Measurements from ENCODE around the gene FAM107B.

GRCh38 chr10:14519785-14520184, 254.9 kb downstream of the FAM107B start:
- TF ChIP-seq FOS (IDR thresholded peaks at IDR 0.05; ENCODE audit: borderline replicate concordance, extremely low read depth, insufficient read length) = no peak
- TF ChIP-seq EGR1 (IDR thresholded peaks at IDR 0.05; ENCODE audit: borderline replicate concordance in 1 of 2, low read depth in 2 of 2, low read length in 2 of 2) = no peak
- TF ChIP-seq, protein P1, sequence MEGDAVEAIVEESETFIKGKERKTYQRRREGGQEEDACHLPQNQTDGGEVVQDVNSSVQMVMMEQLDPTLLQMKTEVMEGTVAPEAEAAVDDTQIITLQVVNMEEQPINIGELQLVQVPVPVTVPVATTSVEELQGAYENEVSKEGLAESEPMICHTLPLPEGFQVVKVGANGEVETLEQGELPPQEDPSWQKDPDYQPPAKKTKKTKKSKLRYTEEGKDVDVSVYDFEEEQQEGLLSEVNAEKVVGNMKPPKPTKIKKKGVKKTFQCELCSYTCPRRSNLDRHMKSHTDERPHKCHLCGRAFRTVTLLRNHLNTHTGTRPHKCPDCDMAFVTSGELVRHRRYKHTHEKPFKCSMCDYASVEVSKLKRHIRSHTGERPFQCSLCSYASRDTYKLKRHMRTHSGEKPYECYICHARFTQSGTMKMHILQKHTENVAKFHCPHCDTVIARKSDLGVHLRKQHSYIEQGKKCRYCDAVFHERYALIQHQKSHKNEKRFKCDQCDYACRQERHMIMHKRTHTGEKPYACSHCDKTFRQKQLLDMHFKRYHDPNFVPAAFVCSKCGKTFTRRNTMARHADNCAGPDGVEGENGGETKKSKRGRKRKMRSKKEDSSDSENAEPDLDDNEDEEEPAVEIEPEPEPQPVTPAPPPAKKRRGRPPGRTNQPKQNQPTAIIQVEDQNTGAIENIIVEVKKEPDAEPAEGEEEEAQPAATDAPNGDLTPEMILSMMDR (IDR thresholded peaks at IDR 0.05 in 2 of 3, conservative IDR thresholded peaks at IDR 0.05 in 1 of 3; ENCODE audit: control insufficient read depth in 2 of 3, extremely low read depth in 1 of 3, insufficient read depth in 1 of 3, low read depth in 3 of 3, low read length in 3 of 3) = no peak
- TF ChIP-seq IRF3 (IDR thresholded peaks at IDR 0.05) = no peak
- TF ChIP-seq, protein P2, sequence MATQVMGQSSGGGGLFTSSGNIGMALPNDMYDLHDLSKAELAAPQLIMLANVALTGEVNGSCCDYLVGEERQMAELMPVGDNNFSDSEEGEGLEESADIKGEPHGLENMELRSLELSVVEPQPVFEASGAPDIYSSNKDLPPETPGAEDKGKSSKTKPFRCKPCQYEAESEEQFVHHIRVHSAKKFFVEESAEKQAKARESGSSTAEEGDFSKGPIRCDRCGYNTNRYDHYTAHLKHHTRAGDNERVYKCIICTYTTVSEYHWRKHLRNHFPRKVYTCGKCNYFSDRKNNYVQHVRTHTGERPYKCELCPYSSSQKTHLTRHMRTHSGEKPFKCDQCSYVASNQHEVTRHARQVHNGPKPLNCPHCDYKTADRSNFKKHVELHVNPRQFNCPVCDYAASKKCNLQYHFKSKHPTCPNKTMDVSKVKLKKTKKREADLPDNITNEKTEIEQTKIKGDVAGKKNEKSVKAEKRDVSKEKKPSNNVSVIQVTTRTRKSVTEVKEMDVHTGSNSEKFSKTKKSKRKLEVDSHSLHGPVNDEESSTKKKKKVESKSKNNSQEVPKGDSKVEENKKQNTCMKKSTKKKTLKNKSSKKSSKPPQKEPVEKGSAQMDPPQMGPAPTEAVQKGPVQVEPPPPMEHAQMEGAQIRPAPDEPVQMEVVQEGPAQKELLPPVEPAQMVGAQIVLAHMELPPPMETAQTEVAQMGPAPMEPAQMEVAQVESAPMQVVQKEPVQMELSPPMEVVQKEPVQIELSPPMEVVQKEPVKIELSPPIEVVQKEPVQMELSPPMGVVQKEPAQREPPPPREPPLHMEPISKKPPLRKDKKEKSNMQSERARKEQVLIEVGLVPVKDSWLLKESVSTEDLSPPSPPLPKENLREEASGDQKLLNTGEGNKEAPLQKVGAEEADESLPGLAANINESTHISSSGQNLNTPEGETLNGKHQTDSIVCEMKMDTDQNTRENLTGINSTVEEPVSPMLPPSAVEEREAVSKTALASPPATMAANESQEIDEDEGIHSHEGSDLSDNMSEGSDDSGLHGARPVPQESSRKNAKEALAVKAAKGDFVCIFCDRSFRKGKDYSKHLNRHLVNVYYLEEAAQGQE (IDR thresholded peaks at IDR 0.05; ENCODE audit: low read depth, low read length) = no peak
- no peak for TF ChIP-seq POLR2A (IDR thresholded peaks at IDR 0.05; ENCODE audit: low read depth, low read length)
- no peak for TF ChIP-seq EP300 (IDR thresholded peaks at IDR 0.05; ENCODE audit: borderline replicate concordance in 1 of 2, control insufficient read depth in 1 of 2, low read depth in 2 of 2, low read length in 2 of 2)
- TF ChIP-seq SP1 (IDR thresholded peaks at IDR 0.05; ENCODE audit: low read depth, low read length) = no peak
- TF ChIP-seq NRF1 (conservative IDR thresholded peaks at IDR 0.05; ENCODE audit: low read depth, low read length) = no peak

Data from GM12878 (cell line).